Keratinocyte (primary cell): Measurements from ENCODE around the gene SPATC1L. TPM values are rescaled to one million over a fixed set of nuclear protein-coding genes. Genes with fewer than 3 reads are reported as not detected.

Source experiments
- DNase-seq: peaks from one replicate; pipeline ENCODE4 v3.0.0-alpha.2; 2011; ENCODE audit warnings: low read depth, missing footprints, low spot score
- FAIRE-seq: peaks from 2 replicates; lab custom pipeline; 2011; peaks lifted over from hg19 to GRCh38; lab: Jason Lieb, UNC
- H2AFZ ChIP-seq: 2 replicates; pipeline ENCODE4 v1.6.0; 2012; ENCODE audit warnings: low read length, control low read depth, inconsistent platforms; ENCODE audit not compliant: control insufficient read depth
- H3K27ac ChIP-seq: 2 replicates; pipeline ENCODE4 v1.5.1; 2011; ENCODE audit warnings: low read length; ENCODE audit not compliant: control insufficient read depth, insufficient read depth
- H3K27me3 ChIP-seq: 3 replicates; pipeline ENCODE4 v1.6.0; 2011; ENCODE audit warnings: low read length; ENCODE audit not compliant: control insufficient read depth, insufficient read depth; ENCODE audit errors: extremely low read depth
- H3K36me3 ChIP-seq, 2 experiments: 2 replicates in 1 of 2; 3 replicates in 1 of 2; pipeline ENCODE4 v1.5.1; 2011; ENCODE audit warnings: low read length in 2 of 2, mild to moderate bottlenecking in 1 of 2; ENCODE audit not compliant: control insufficient read depth in 2 of 2, insufficient read depth in 2 of 2; ENCODE audit errors: extremely low read depth in 1 of 2
- H3K4me1 ChIP-seq: 3 replicates; pipeline ENCODE4 v1.5.1; 2011; ENCODE audit warnings: low read length; ENCODE audit not compliant: control insufficient read depth, insufficient read depth; ENCODE audit errors: extremely low read depth
- H3K4me2 ChIP-seq: 3 replicates; pipeline ENCODE4 v1.6.0; 2011; ENCODE audit warnings: low read depth, low read length; ENCODE audit not compliant: control insufficient read depth, insufficient read depth; ENCODE audit errors: extremely low read depth
- H3K4me3 ChIP-seq, 3 experiments: fragments of 200-600 bp in 1 of 3; sonication (generic) in 1 of 3; 2 replicates in 2 of 3; 3 replicates in 1 of 3; pipeline ENCODE4 v1.5.1; 2011 to 2016; ENCODE audit warnings: low read length in 3 of 3, mild to moderate bottlenecking in 3 of 3, control low read depth in 2 of 3, inconsistent platforms in 1 of 3, low read depth in 1 of 3, mixed read lengths in 1 of 3, mixed run types in 1 of 3, moderate library complexity in 1 of 3; ENCODE audit not compliant: control insufficient read depth in 2 of 3, insufficient read depth in 2 of 3; ENCODE audit errors: extremely low read depth in 1 of 3
- H3K79me2 ChIP-seq: 2 replicates; pipeline ENCODE4 v1.6.0; 2012; ENCODE audit warnings: low read length; ENCODE audit not compliant: control insufficient read depth, insufficient read depth
- H3K9ac ChIP-seq: 3 replicates; pipeline ENCODE4 v1.6.0; 2011; ENCODE audit warnings: low read length; ENCODE audit not compliant: control insufficient read depth, insufficient read depth; ENCODE audit errors: extremely low read depth
- H3K9me1 ChIP-seq: 3 replicates; pipeline ENCODE4 v1.6.0; 2011; ENCODE audit warnings: low read length; ENCODE audit not compliant: control insufficient read depth, insufficient read depth; ENCODE audit errors: extremely low read depth
- H3K9me3 ChIP-seq: 2 replicates; pipeline ENCODE4 v1.5.1; 2012; ENCODE audit warnings: low read depth, low read length; ENCODE audit not compliant: control insufficient read depth
- H4K20me1 ChIP-seq: 3 replicates; pipeline ENCODE4 v1.6.0; 2011; ENCODE audit warnings: low read length; ENCODE audit not compliant: control insufficient read depth, insufficient read depth; ENCODE audit errors: extremely low read depth
- EZH2 ChIP-seq: IDR thresholded peaks from one replicate; pipeline ENCODE4 v1.6.1; 2012; ENCODE audit warnings: inconsistent platforms, mild to moderate bottlenecking, low read length, moderate library complexity
- dilution Hi-C: fragments of 300-500 bp; cut with MboI; formaldehyde crosslinking; loops from one replicate; pipeline ENCODE4 v1.7.0; 2020; ENCODE audit warnings: low sequenced_read_pairs; ENCODE audit not compliant: extremely low pct_ligation_motif_present
- polyA plus RNA-seq, 5 experiments: library from polyadenylated mRNA; depleted of rRNA in 3 of 5; stranded (reverse) in 3 of 5; stranded (forward) in 1 of 5; unstranded in 1 of 5; fragments of >200 nt; gene quantifications; 1 replicate in 1 of 5; 2 replicates in 3 of 5; 3 replicates in 1 of 5; pipeline versions ENCODE4 v1.2.1 to v1.2.3, GENCODE V29; 2011 to 2012; ENCODE audit warnings: missing spikeins in 2 of 5, low read depth in 1 of 5, low replicate concordance in 1 of 5
- TF ChIP-seq, protein P1 (sequence below), 3 experiments: IDR thresholded peaks in 1 of 3; conservative IDR thresholded peaks in 1 of 3; optimal IDR thresholded peaks in 1 of 3; 2 replicates in 2 of 3; 3 replicates in 1 of 3; pipeline versions ENCODE3 to v1.5.1; 2011; ENCODE audit warnings: low read length in 3 of 3, mild to moderate bottlenecking in 3 of 3, moderate library complexity in 2 of 3, control low read depth in 1 of 3, inconsistent platforms in 1 of 3; ENCODE audit not compliant: insufficient read depth in 2 of 3; ENCODE audit errors: extremely low read depth in 1 of 3

The SPATC1L gene
- polyA plus RNA-seq, 1 donor (not counting 4 experiments of a cell fraction or from before 2014, with no cell fraction given) = 1.3 TPM

DNA sequence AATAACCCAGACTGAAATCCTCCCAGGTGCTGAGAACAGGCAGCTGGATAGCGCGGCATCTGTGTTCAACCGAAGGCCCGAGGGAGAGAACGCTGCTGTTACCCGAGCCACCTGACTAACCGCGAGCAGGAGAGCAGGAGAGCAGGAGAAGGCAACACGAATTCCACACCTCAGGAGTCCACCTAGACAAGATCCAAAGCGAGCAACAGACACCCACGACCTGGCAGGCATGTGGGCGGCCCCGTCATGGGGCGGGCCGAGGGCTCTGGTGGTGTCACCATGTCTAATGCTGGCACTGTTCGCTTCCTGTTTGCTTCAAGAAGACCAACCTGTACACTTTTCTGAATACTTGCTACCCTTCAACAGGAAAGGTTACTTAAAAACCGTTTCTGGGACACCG is 20.9 kb upstream of the SPATC1L start:
- no peak overlapping the region for H3K4me2 ChIP-seq
- TF ChIP-seq, protein P1, sequence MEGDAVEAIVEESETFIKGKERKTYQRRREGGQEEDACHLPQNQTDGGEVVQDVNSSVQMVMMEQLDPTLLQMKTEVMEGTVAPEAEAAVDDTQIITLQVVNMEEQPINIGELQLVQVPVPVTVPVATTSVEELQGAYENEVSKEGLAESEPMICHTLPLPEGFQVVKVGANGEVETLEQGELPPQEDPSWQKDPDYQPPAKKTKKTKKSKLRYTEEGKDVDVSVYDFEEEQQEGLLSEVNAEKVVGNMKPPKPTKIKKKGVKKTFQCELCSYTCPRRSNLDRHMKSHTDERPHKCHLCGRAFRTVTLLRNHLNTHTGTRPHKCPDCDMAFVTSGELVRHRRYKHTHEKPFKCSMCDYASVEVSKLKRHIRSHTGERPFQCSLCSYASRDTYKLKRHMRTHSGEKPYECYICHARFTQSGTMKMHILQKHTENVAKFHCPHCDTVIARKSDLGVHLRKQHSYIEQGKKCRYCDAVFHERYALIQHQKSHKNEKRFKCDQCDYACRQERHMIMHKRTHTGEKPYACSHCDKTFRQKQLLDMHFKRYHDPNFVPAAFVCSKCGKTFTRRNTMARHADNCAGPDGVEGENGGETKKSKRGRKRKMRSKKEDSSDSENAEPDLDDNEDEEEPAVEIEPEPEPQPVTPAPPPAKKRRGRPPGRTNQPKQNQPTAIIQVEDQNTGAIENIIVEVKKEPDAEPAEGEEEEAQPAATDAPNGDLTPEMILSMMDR (optimal IDR thresholded peaks at IDR 0.05 in 1 of 3, IDR thresholded peaks at IDR 0.05 in 1 of 3, conservative IDR thresholded peaks at IDR 0.05 in 1 of 3; ENCODE audit: extremely low read depth in 1 of 3, insufficient read depth in 2 of 3, low read length in 3 of 3) = no peak
- no peak for TF ChIP-seq EZH2
- H3K4me3 ChIP-seq = no peak overlapping the region
- FAIRE-seq (no peak), DNase-seq (no peak)
- H3K27me3 ChIP-seq = no peaks in the 10 kb centered on the region
- no peaks in the 10 kb centered on the region for H3K4me1 ChIP-seq
- peaks cover 53 to 58% of the 10 kb centered on the region in 2 experiments for H3K36me3 ChIP-seq
- H3K9me1 ChIP-seq = no peaks in the 10 kb centered on the region
- H3K9ac ChIP-seq = no peak overlapping the region
- H4K20me1 ChIP-seq = no peaks in the 10 kb centered on the region
- no peaks in the 10 kb centered on the region for H3K9me3 ChIP-seq
- no peak overlapping the region for H3K27ac ChIP-seq
- no peak overlapping the region for H2AFZ ChIP-seq
- dilution Hi-C loops = no loop called here
- H3K79me2 ChIP-seq = peaks cover 10% of the 10 kb centered on the region

DNA sequence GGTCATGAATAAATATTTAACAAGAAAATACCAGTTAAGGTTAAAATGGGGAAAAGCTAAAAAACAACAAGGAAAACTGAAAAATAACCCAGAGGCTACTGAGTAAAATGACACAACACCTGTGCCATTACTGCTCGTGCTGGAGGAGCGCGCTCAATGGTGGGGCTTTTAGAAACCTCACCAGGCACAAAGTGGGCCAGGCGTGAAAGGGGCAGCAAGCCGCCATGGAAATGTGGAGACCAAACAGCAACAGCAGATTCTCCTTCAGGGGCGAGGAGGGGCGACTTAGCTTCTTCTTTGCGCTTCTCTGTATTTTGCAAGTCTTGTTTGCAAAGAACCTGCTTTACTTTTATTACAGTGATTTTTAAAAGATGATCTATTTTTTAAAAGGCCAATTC is 18.9 kb upstream of the SPATC1L start:
- TF ChIP-seq EZH2 = no peak
- TF ChIP-seq, protein P1 (optimal IDR thresholded peaks at IDR 0.05 in 1 of 3, IDR thresholded peaks at IDR 0.05 in 1 of 3, conservative IDR thresholded peaks at IDR 0.05 in 1 of 3; ENCODE audit: extremely low read depth in 1 of 3, insufficient read depth in 2 of 3, low read length in 3 of 3) = no peak
- DNase-seq = no peak
- dilution Hi-C loops = no loop called here
- no peak for FAIRE-seq
- Histone ChIP-seq H3K9ac (no peak overlapping the region), H3K9me1 (no peaks in the 10 kb centered on the region), H2AFZ (no peak overlapping the region), H3K4me3 (no peak overlapping the region), H3K9me3 (no peaks in the 10 kb centered on the region), H4K20me1 (no peaks in the 10 kb centered on the region), H3K4me2 (no peak overlapping the region), H3K36me3 (peaks cover 50 to 52% of the 10 kb centered on the region in 2 experiments), H3K27ac (no peak overlapping the region), H3K79me2 (peaks cover 13% of the 10 kb centered on the region), H3K27me3 (no peaks in the 10 kb centered on the region), H3K4me1 (no peaks in the 10 kb centered on the region)
